G401.6 (cell line): Measurements from ENCODE around the gene LRPAP1.

Experiments used
- FAIRE-seq: peaks from 2 replicates; lab custom pipeline; 2012; peaks lifted over from hg19 to GRCh38; lab: Jason Lieb, UNC

LRPAP1 gene

GRCh38 chr4:3472411-3473141, 59.6 kb downstream of the LRPAP1 start:
- FAIRE-seq = no peak

- FAIRE-seq = no peak
Observed at GRCh38 chr4:3471886-3472285, 60.3 kb downstream of the LRPAP1 start.

- FAIRE-seq = no peak
Observed at GRCh38 chr4:3471098-3471760, 61.0 kb downstream of the LRPAP1 start.

- FAIRE-seq = no peak
Observed at GRCh38 chr4:3470244-3471097, 61.8 kb downstream of the LRPAP1 start.

- FAIRE-seq = no peak
Observed at GRCh38 chr4:3469386-3470243, 62.6 kb downstream of the LRPAP1 start.

- no peak for FAIRE-seq
Observed at GRCh38 chr4:3468804-3469203, 63.4 kb downstream of the LRPAP1 start.

- FAIRE-seq = no peak
Observed at GRCh38 chr4:3468154-3468553, 64.1 kb downstream of the LRPAP1 start.

GRCh38 chr4:3467601-3468031, 64.6 kb downstream of the LRPAP1 start:
- no peak for FAIRE-seq

GRCh38 chr4:3466691-3467600, 65.3 kb downstream of the LRPAP1 start:
- FAIRE-seq = no peak

- no peak for FAIRE-seq
Observed at GRCh38 chr4:3465698-3466671, 66.2 kb downstream of the LRPAP1 start.

GRCh38 chr4:3464911-3465697, 67.1 kb downstream of the LRPAP1 start:
- FAIRE-seq = no peak

- FAIRE-seq = no peak
Observed at GRCh38 chr4:3464349-3464905, 67.8 kb downstream of the LRPAP1 start.

GRCh38 chr4:3463556-3464348, 68.5 kb downstream of the LRPAP1 start:
- no peak for FAIRE-seq

- FAIRE-seq = no peak
Observed at GRCh38 chr4:3462790-3463415, 69.3 kb downstream of the LRPAP1 start, which contains the start of gene DOK7. DOK7 (plus strand) TSS chr4:3463306; CDS start chr4:3463376, 70 bp downstream.

- no peak for FAIRE-seq
Observed at GRCh38 chr4:3462321-3462789, 69.9 kb downstream of the LRPAP1 start.

GRCh38 chr4:3461515-3462291, 70.5 kb downstream of the LRPAP1 start:
- no peak for FAIRE-seq
